OCI-LY7 (cell line): ENCODE results near the gene SRRM2.

Source experiments
- CTCF ChIP-seq: fragments of 200-600 bp; sonication (generic); conservative IDR thresholded peaks from 2 replicates; pipeline ENCODE4 v1.5.1; 2014; ENCODE audit warnings: mild to moderate bottlenecking, antibody characterized with exemption, low read length, moderate library complexity, mixed read lengths
- EZH2phosphoT487 ChIP-seq: fragments of 200-600 bp; sonication (generic); IDR thresholded peaks from 2 replicates; pipeline ENCODE4 v1.6.1; 2018; ENCODE audit warnings: low read depth, borderline replicate concordance, mild to moderate bottlenecking, mixed run types, antibody characterized with exemption, low read length, moderate library complexity, mixed read lengths

- TF ChIP-seq CTCF (no peak), EZH2phosphoT487 (no peak)
These were observed 11.3 kb upstream of the SRRM2 start for GRCh38 chr16:2741168-2741567.
